ENCODE measurements around the gene SLC35F3.
A peak's percentile ranks its signal among the peaks of the same experiment; 100 is the strongest.
"Not testable (repeated sequence)": the region's sequence is repeated elsewhere in the genome, so short reads cannot be mapped to it uniquely, and the experiment has no call there.

The SLC35F3 gene

DNA sequence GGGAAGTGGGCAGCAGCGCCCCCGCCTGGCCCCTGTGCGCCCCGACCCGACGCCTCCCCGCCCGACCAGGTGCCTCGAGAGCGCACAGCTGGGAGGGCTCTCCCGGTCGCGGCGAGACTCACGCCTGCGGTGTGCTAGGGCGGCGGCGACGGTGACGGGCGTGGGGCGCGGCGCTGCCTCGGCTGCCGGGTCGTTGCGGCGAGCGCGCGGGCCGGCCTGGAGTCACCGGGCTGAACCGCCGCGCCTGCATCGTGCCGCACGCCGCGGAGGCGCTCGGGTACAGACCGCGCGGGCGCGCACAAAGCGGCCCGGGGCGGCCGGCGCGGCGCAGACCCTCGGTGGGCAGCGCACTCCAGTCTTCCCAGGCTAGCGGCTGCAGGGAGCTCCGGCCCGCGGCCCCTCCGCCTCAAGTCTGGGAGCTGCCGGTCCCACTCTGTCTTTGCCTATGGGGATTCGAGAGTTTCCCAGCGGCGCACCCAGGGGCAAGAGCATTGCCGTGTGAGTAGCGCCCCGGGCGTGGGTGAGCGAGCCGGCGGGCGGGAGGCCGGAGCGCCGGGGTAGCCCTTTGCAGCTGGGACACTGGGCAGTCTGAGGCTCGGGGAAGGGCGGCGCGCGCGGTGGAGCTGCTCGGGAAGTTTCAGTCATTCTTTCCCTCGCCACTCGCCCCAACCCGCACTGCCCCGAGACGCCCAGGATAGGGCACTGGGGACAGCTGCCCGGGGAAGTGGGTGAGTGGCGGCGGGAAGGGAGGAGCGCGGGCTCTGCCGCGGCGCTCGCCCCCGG, at the start of gene SLC35F3:
Gene SLC35F3, plus strand, starts transcription at position 44 of the 783 bp plus-strand sequence.
- DNase-seq = peak; percentile 63

DNA sequence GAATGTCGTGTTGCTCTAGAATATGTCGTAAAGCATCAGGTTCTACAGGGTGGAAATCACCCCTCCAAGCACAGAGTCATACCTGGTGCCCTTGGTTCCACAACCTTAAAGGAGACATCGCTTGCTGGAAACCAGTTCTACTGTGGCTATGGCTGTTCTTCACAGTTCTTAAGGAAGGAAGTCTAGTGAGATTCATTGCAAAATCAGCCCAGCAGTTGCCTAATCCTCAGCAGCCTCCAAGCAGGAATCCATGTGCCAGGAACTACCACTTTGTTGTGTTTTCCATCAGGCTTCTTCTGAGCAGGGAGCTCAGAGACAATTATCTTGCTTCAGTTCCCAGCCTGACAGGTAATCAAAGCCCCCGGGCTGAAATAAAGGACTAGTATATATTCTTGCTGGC, 45.0 kb upstream of the SLC35F3 start:
- no peak for DNase-seq

DNA sequence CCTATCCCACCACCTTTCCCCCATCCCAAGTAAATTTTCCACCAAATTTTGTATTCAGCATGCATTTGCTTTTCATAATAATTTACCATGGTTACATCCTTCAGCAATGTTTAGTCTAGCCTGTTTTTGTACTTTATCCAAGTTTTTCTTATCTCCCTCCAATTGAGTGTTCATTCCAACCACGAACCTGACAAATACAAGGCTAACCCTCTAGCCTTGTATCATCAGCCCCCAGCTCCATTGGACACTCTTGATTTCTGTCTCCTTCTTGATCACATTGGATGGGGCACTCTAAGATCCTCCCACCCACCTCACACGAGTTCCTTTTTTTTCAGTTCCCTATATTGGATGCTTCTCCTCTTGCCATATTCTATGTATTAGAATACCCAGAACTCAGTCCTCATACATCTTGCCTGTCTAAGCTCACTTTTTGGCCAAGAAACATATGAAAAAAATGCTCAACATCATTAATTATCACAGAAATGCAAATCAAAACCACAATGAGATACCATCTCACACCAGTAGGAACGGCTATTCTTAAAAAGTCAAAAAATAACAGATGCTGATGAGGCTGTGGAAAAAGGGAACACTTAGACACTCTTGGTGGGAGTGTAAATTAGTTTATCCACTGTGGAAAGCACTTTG, 40.5 kb upstream of the SLC35F3 start:
- DNase-seq = no peak

DNA sequence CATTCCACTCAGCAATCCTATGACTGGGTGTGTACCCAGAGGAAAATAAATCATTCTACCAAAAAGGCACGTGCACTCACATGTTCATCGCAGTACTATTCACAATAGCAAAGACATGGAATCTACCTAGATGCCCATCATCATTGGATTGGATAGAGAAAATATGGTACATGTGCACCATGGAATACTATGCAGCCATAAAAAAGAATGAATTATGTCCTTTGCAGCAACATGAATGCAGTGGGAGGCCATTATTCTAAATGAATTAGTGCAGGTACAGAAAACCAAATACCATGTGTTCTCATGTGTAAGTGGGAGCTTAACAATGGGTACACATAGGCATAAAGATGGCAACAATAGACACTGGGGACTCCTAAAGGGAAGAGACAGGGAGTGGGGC, 39.9 kb upstream of the SLC35F3 start:
- no peak for DNase-seq

DNA sequence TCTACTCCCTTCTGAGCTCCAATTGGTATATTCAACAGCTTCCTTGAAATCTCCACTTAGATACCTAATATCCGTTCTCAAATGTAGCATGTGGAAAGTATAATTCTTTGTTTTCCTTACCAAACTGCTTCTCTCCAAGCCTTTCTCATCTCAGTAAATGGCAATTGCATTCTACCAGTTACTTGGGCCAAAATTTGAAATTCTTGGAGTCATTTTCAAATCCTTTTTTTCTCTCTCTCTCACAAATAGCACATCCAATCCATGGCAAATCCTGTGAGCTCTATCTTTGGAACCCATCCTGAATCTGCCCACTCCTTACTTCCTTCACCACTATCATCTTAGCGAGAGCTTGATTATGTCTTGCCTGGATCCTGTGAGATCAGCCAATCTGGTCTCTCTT, 39.3 kb upstream of the SLC35F3 start:
- DNase-seq = no peak

DNA sequence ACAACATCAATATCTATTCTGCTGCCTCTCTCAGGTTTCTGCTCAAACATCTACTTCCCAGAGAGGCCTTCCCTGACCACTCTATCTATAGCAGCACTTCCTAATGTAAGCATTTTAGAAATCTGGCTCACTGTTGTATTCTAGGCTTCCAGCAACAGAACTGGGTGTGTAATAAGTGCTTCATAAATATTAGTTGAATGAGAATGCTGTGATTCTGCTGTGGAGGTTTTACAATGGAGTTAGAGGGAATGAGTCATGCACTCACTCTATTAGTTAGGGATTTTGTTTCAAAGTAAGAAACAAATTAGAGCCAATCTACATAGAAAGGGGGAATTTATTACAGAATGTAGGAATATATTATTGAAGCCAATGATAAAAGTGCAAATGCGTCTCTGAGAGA, 38.6 kb upstream of the SLC35F3 start:
- DNase-seq = no peak

DNA sequence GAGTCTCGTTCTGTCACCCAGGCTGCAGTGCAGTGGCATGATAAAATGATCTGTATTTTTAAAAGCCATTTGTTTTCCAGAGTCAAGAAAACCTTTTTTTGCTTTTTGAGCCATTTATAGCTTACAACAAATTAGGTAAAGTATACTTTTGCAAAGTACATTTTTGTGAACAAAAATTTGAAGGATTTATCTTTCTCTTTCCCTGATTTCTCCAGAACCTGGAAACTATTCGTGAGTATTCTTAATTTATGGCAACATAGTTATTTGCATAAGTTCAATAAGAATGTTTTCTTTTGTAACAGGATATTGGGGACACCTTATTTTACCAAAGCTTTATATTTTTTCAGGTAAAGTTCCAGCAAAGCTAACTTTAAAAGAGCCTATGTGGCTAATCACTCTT, 37.4 kb upstream of the SLC35F3 start:
- no peak for DNase-seq

DNA sequence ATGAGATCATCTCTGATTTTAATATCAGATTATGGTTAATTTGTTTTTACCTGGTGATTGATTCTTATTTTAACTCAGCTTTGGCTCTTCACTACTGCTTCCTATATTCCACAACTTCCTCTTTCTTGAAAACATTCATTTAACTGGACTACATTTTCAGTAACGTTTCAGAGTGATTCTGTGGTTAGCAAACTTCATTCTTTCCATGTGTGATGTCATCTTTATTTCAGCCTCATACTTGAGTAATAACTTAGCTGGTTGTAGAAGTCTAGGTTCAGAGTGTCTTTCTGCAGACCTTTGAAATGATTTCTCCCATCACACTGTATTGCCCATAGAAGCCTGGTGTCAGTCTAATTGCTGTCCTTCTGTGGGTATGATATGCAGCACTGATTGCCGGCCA, 36.0 kb upstream of the SLC35F3 start:
- no peak for DNase-seq

DNA sequence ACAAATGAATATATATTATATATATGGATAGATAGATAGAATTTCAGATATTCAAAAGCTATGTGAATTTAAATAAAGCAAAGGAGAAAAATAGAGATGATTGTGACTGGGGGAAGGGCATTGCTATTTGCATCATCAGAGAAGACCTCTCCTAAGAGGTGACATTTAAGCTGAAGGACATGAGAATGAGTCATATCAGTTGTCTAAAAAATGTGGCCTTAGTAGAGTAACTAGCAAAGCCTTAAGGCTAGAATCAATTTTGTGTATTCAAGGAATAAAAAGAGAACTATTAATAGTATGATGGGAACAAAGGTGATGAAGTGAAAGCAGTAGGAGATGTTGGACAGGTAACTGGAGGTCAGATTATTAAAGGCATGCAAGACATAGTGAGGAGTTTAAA, 34.8 kb upstream of the SLC35F3 start:
- no peak for DNase-seq

DNA sequence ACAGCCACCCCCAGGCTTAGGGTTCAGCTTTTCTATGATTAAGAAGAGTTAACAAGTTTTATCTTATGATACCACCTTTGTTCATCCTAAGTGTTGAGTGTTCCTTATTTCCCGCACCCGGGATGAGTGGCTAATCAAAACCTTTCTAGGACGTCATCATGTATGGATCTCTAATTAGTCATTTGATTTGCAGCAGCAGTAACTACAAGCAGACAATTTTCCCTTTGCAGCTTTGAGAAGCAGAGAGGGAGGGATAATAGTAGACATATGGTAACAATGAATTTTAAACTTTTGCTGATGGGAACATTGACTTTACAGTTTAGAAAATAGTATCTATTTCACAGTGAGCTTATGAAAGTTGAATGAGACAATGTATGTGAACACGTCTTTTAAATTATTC, 30.8 kb upstream of the SLC35F3 start:
- DNase-seq = no peak

DNA sequence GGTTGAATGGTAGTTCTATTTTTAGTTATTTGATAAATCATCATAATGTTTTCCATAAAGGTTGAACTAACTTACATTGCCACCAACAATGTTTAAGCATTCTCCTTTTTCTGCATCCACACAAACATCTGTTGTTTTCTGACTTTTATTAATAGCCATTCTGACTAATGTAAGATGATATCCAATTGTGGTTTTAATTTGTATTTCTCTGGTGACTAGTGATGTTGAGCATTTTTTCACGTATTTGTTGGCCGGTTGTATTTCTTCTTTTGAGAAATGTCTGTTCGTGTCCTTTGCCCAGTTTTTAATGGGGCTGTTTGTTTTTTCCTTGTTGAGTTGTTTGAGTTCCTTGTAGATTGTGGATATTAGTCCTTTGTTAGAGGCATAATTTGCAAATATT, 24.6 kb upstream of the SLC35F3 start:
- DNase-seq = no peak

DNA sequence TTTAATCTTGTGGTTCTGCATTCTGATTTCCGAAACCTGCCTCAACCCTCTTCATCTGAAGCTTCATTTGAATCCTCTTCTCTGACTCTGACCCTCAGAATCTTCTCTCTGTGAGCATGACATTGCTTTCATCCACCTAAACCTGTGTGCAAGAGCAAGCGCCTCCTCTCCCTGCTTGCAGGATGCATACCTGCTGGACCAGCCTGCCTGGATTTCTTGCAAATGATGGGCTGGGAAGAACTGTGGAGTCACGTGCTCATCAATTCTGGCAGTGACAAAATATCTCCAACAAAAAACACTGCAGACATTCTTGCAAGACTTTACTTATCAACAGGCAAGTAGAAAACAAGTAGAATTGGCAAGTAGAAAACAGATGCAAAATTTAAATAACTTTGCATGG, 20.8 kb upstream of the SLC35F3 start:
- DNase-seq = no peak

DNA sequence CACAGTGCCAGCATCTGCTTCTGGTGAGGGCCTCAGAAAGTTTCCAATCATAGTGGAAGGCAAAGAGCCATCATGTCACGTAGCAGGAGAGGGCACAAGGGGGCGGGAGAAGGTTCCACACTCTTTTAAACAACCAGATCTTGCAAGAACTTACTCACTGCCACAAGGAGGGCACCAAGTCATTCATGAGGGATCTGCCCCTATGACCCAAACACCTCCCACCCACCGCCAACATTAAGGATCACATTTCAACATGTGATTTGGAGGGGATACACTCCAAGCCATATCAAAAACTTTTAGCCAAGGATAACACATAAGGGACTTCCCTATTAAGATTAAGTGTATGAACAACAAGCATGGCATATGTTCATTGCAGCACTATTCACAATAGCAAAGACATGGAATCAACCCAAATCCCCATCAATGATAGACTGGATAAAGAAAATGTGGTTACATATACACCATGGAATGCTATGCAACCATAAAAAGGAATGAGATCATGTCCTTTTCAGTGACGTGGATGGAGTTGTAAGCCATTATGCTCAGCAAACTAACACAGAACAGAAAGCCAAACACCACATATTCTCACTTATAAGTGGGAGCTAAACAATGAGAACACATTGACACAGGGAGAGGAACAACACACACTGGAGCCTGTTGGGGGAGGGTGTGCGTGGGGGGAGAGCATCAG, 19.9 kb upstream of the SLC35F3 start:
- no peak for DNase-seq

DNA sequence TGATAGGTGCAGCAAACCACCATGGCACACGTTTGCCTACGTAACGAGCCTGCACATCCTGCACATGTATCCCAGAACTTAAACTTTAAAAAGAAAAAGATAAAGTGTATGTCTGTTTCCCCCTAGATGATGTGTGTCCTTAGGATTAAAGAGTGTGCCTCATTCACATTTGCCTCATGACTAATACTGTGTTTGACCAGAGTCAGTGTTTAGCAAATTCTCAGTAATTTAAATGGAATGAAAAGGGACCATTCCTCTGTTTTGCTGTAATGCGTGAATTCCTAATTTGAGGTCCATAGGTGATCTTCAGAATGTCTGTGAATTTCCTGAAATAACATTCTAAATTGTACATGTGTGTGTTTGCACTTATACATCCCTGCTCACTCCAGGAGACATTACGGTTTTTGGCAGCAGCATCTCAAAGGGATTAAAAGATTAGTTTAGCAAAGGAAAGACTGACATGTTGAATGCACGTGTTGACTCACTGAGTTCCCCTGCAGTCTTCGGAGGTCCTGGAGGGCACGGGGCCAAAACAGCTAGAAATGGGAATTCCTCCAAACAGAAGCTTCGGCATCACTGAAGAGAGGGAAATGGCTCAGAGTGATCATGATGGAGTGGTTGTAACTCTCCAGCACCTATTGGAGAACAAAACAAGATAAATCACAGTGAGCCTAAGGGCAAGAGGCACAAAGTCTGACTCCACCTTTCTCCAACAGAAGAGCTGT, 19.1 kb upstream of the SLC35F3 start:
- DNase-seq = no peak

DNA sequence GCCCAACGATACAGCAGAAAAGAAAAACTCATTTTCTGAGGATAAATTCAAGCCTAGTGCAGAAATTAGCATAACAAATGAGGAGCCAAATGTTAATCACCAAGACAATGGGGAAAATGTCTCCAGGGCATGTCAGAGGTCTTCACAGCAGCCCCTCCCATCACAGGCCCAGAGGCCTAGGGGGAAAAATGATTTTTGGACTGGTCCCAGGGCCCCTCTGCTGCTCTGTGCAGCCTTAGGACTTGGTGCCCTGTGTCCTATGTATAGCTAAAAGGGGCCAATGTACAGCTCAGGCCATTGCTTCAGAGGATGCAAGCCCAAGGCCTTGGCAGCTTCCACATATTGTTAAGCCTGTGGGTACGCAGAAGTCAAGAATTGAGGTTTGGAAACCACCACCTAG, 13.3 kb upstream of the SLC35F3 start:
- not testable (repeated sequence) for DNase-seq

DNA sequence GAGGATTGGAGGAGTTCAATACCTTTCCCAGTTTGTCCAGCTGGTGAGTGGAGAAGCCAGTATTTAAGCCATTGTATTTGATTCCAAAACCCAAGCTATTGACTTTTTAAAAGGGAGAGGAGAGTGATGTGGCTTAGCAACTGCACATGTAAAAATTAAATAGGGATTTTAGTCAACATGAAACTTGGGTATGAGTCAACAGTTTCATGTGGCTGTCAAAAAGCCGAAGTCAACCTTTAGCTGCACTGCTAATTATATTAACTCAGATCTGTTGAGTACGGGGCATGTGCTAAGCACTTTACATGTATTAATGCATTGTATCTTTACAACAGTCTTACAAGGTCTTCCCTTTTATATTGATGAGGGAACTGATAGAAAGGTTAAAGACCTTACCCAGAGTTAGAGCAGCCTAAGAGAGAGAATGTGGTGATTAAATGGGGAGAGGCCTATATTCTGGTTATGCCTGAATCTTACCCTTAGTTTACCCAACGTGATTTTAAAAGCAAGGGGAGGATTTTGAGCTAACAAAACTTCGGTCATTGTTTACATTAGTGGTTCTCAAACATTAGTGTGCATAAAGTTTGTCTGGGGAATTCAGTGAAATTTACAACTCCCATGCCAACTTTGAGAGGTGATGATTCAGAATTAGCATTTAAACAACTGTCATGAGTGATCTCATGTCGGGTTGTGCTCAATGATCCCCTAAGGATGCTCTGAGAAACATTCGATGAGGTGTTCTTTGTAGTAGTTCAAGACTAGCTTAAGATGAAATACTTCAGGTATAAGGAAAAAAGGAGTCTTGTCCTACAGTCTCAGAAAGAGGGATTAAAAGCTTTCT, 6.9 kb upstream of the SLC35F3 start:
- no peak for DNase-seq

DNA sequence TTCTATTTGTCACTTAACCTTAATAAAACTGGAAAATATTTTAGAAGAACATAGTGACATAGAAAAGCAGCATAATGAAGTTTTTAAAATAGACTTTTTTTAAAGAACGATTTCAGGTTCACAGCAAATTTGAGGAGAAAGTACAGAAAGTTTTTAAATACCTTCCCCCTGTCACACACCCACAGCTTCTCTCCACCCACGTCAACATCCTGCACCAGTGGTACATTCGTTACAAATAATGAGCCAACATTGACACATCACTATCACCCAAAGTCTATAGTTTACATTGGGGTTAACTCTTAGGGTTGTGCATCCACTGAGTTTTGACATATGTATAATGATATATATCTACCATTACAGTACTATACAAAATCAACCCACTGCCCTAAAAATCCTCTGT, 3.0 kb upstream of the SLC35F3 start:
- DNase-seq = no peak

DNA sequence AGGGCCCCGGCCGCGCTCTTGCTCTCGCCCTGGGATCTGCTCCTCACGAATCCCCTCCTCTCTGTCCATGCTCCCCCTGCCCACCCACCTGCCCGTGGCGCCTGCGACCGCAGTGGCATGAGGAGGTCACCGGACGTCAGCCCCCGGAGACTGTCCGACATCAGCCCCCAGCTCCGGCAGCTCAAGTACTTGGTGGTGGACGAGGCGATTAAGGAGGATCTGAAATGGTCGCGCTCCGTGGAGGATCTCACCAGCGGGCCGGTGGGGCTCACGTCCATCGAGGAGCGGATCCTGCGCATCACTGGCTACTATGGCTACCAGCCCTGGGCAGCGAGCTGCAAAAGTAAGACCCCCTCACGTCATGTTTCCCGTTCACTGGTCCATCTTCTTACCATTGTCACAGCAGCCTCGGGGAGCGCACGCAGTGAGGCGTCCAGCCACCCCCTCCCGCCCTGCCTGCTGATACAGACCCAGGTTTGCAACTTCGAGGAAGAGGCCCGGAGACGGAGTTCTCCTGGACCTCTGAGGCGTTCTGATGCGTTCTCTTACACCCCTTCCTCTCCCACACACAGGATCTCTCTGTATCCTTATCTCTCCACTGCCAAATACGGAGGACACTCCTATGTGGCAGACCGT, 1.1 kb downstream of the SLC35F3 start:
- no peak for DNase-seq

DNA sequence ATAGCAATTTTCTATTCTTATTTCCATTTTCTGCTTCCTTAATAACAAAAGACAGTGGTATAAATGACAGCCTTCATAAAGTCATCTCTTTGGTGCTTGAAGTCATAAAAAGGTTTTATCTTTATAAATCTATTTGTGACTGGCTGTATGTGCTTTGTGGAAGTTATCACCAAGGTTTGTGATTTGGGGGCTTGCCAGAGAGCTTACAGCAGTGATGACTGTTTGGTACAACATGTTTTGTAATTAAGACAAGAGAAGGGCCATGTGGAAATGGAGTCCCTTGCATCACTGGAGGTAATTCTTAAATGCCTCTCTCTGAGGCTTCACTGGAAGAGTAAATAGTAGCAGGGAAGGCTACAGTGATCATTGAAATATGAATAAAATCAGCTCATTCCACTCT, 2.7 kb downstream of the SLC35F3 start:
- no peak for DNase-seq

DNA sequence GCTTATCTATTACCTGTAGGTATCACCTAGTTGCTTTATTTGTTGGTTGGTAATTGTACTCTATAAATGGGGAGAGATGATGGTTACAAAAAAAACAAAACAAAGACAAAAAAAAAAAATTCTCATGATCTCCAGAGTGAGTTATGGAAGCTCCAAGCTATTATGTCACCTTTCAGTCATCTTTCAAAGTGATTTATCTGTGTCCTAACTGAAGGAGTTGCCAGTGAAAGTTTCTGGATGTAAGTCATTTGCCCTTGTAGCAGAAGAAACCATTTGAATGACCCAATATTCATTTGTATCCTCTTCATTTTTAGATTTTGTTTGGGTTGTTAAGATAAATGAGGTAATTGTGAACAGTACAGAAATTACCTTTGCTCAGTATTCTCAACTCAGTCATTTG, 3.6 kb downstream of the SLC35F3 start:
- DNase-seq = no peak

DNA sequence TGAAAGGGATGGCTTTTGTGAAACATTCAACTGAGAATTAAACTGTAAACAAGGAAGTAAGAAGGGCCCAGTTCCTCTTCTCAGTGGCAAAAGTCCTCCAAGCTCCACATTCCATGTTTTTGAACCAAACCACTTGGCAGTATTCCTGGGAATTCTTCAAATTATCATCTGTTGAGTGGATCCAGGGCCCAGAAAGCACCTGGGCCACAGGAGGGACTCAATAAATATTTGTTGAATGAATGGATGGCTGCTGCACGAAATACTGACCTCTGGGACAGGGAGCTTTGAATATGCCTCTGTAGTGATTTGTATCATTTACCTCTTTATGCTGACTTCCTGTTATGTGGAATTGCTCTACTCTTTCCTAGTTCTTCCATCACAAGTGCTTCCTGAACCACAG, 4.7 kb downstream of the SLC35F3 start:
- DNase-seq = no peak

DNA sequence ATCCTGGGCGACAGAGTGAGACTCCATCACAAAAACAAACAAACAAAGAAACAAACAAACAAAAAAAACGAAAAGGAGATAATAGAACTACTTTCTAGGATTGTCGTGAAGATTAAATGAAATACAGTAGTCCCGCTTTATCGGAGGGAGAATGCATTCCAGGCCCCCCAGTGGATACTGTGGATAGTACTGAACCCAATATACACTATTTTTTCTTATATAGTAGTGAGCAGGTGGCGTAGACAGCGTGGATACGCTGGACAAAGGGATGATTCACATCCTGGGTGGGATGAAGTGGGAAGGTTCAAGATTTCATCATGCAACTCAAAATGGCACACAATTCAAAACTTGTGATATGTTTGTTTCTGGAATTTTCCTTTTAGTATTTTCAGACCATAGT, 8.0 kb downstream of the SLC35F3 start:
- no peak for DNase-seq
